COLO668 (cell line): ENCODE results near the gene EN2.

Experiments
- DNase-seq: peaks from one replicate; lab custom pipeline; 2025; ENCODE audit not compliant: unreplicated experiment; lab: John Stamatoyannopoulos, UW

Gene EN2

GRCh38 chr7:155507576-155507975 lies 49.6 kb downstream of the EN2 start:
- DNase-seq: no peak

GRCh38 chr7:155508376-155509358 lies 50.7 kb downstream of the EN2 start:
- no peak for DNase-seq

GRCh38 chr7:155509359-155509724 lies 51.4 kb downstream of the EN2 start:
- no peak for DNase-seq

GRCh38 chr7:155509725-155510551 lies 52.0 kb downstream of the EN2 start:
- DNase-seq: no peak

- no peak for DNase-seq
These were observed 53.2 kb downstream of the EN2 start for GRCh38 chr7:155510975-155511701.

- no peak for DNase-seq
These were observed 53.7 kb downstream of the EN2 start for GRCh38 chr7:155511702-155511996.

- DNase-seq: no peak
These were observed 54.4 kb downstream of the EN2 start for GRCh38 chr7:155512246-155512887.

GRCh38 chr7:155513543-155514285 lies 55.8 kb downstream of the EN2 start:
- no peak for DNase-seq

- DNase-seq: no peak
These were observed 56.4 kb downstream of the EN2 start for GRCh38 chr7:155514296-155514695.
